GM20000 (cell line): ENCODE results near the gene ZFP1.

Experiments
- DNase-seq: peaks from one replicate; pipeline ENCODE4 v3.0.0; 2012; ENCODE audit warnings: low spot score
- CTCF ChIP-seq: IDR thresholded peaks from 2 replicates; pipeline ENCODE4 v1.5.1; 2012; ENCODE audit warnings: mild to moderate bottlenecking, control low read depth; ENCODE audit errors: extremely low read depth, missing control alignments

The ZFP1 gene

DNA sequence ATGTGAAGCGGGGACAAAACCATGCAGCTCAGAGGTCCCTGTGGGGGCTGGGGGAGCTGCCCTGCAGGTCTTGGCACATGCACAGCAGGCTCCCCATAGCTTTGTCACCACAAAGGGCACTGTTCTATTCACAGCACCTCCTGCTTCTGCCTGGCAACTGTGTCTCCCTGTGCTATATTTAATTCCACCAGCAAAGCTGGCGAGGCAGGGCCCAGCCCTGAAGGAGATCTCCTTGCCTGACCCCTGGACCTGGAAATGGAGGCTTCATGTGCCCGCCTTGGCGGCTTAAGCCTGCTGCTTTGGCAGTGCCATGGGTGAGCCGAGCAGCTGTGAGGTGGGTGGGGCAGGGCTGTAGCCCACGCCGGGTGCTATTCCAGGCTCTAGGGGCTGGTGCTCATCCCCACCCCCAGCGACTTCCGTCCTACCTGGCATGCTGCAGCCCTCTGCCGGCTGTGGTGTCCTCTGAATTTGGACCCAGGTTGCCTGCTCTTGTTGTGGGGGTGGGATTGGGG lies 38.5 kb upstream of the ZFP1 start:
- DNase-seq, result no peak
- no peak for TF ChIP-seq CTCF

GRCh38 chr16:75110637-75111513 lies 37.4 kb upstream of the ZFP1 start:
- TF ChIP-seq CTCF, result peak; percentile 80
- DNase-seq, result peak; percentile 92

DNA sequence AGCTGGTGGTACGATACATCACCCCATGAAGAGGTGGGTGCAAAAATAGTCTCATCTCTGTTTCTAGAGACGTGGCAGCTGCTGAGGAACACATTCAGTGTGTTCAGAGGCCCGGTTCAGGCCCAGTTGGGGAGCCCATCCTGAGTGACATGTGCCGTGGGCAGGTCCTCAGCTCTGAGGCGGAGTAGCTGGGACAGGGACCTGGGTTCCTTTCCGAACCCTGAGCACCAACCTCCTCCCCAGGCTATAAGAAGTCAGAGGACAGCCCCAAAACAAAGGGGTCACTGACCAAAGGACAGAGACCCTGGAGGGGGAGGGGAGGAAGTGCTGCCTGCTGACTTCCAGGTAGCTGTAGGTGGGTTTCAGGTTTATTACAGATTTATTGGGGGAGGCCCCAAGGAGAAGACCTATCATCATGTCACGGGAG lies 36.8 kb upstream of the ZFP1 start:
- DNase-seq, result no peak

GRCh38 chr16:75111961-75112733 lies 36.2 kb upstream of the ZFP1 start:
- no peak for DNase-seq
- no peak for TF ChIP-seq CTCF

More for the DNA sequence above, 36.8 kb upstream of the ZFP1 start:
- no peak for TF ChIP-seq CTCF

DNA sequence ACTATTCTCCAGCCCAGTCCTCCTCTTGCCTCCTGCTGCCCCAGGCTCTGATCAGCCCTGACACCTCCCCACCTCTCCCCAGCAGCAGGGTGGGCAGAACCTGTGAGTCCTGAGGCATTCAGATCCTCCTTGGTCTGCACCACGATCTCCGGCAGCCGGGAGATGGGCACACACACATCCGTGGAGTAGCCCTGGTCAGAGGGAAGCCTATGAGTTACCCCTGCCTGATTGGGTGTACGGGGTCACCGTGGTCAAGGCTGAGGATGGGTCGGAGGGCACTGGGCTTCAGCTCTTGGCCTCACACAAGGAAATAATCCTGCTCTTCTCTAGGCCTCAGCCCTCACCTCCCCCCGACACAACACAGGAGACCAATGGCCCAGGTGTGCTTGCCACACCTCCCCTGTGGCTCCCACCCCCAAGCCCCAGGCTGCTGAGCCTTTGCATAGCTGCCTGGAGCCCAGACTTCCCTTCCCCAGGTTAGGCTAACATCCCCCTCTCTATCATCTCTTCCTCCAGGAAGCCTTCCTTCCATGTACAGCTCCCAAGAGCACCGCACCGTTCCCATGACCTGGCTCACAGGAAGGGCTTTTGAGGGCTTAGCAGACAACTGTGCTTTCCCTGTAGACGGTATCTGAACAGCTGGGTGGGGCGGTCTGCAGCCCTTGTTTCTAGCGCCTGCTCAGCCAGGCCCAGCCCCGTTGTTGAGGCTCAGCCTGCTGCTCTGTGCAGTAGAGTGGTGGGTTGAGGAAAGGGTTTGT lies 35.4 kb upstream of the ZFP1 start:
- no peak for DNase-seq
- TF ChIP-seq CTCF, result no peak

DNA sequence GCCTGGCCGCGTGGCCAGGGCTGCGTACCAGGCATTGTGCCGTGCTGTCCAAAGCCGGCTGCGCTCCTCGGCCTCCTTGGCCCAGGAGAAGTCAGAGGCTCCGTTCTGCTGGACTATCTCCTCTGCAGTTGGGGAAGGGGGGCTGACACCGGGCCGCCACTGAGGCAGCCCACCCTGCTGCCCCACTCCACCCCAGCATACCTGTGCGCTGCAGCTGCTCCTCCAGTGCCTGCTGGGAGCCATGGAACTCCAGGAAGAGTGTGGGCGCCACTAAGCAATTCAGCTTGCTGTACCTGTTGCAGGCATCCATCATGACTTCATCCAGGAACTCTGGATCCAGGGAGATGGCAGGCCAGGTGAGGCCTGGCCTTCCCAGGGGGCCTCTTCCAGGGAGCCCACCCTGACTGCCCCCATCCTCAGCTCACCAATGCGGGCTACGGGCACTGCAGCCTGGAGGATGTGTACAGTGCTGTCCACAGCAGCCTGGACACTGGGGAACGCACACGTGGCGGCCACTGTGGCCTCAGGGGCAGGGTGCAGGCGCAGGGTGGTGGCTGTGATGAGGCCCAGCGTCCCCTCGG lies 34.7 kb upstream of the ZFP1 start:
- TF ChIP-seq CTCF, result no peak
- no peak for DNase-seq
